Central memory CD8-positive, alpha-beta T cell (primary cell): ENCODE measurements around the gene ARHGEF10L.

Source experiments
- ATAC-seq: fragments of 150-1000 bp; cut with Tn5 transposase; replicated peaks from 2 replicates; pipeline ENCODE4 v1.10.0; 2022; ENCODE audit warnings: mild to moderate bottlenecking, moderate FRiP score, moderate number of reproducible peaks; ENCODE audit not compliant: poor library complexity, severe bottlenecking; ENCODE audit errors: extremely low read depth
- DNase-seq, 2 donors: peaks; one replicate each; pipeline ENCODE4 v3.0.0; 2021; ENCODE audit warnings: low spot score in 2 of 2
- H3K27ac Mint-ChIP-seq: one replicate; pipeline ENCODE4 v1.8.0; 2022; ENCODE audit warnings: low read depth, mild to moderate bottlenecking, moderate library complexity, mixed read lengths
- H3K27me3 Mint-ChIP-seq: one replicate; pipeline ENCODE4 v1.8.0; 2022; ENCODE audit warnings: mixed read lengths
- H3K36me3 Mint-ChIP-seq: one replicate; pipeline ENCODE4 v1.8.0; 2022; ENCODE audit warnings: mild to moderate bottlenecking, moderate library complexity, mixed read lengths; ENCODE audit not compliant: insufficient read depth
- H3K4me1 Mint-ChIP-seq: one replicate; pipeline ENCODE4 v1.8.0; 2022; ENCODE audit warnings: mixed read lengths
- H3K4me3 Mint-ChIP-seq: one replicate; pipeline ENCODE4 v1.8.0; 2022; ENCODE audit warnings: mild to moderate bottlenecking, moderate library complexity, mixed read lengths
- H3K9me3 Mint-ChIP-seq: one replicate; pipeline ENCODE4 v1.8.0; 2022; ENCODE audit warnings: mixed read lengths

Gene ARHGEF10L

GRCh38 chr1:17665950-17666720 lies 126.6 kb downstream of the ARHGEF10L start:
- H3K9me3 Mint-ChIP-seq: no peaks in the 10 kb centered on the region
- H3K27me3 Mint-ChIP-seq: no peaks in the 10 kb centered on the region
- ATAC-seq: no peak
- H3K27ac Mint-ChIP-seq: no peak overlapping the region
- DNase-seq: no peak
- H3K36me3 Mint-ChIP-seq: no peaks in the 10 kb centered on the region
- no peak overlapping the region for H3K4me3 Mint-ChIP-seq
- no peaks in the 10 kb centered on the region for H3K4me1 Mint-ChIP-seq

DNA sequence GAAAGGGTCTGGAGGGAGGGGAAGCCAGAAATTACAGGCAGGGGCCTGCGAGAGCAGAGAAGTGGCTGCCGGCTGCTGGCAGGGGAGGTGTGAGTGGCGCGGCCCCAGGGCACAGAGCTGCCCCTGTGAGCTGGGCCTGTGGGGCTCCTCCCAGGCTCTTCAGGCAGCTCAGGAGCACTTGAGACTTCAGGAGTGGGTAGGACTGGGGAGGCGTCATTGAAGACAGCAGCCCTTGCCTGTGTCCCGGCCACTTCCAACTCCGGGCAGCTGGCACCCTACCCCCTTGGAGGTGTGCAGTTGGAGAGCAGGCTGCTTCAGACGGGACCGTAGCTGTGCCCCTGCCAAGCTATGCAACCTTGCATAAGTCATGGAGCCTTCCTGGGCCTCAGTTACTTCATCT lies 128.1 kb downstream of the ARHGEF10L start:
- Mint-ChIP-seq H3K4me1 (no peaks in the 10 kb centered on the region), H3K4me3 (no peak overlapping the region), H3K36me3 (no peaks in the 10 kb centered on the region), H3K9me3 (no peaks in the 10 kb centered on the region), H3K27ac (no peak overlapping the region), H3K27me3 (no peaks in the 10 kb centered on the region)
- DNase-seq (no peak), ATAC-seq (no peak)

GRCh38 chr1:17668195-17668594 lies 128.7 kb downstream of the ARHGEF10L start:
- Mint-ChIP-seq H3K36me3 (no peaks in the 10 kb centered on the region), H3K27ac (no peak overlapping the region), H3K9me3 (no peaks in the 10 kb centered on the region), H3K4me3 (no peak overlapping the region), H3K4me1 (no peaks in the 10 kb centered on the region), H3K27me3 (no peaks in the 10 kb centered on the region)
- ATAC-seq (no peak), DNase-seq (no peak)

DNA sequence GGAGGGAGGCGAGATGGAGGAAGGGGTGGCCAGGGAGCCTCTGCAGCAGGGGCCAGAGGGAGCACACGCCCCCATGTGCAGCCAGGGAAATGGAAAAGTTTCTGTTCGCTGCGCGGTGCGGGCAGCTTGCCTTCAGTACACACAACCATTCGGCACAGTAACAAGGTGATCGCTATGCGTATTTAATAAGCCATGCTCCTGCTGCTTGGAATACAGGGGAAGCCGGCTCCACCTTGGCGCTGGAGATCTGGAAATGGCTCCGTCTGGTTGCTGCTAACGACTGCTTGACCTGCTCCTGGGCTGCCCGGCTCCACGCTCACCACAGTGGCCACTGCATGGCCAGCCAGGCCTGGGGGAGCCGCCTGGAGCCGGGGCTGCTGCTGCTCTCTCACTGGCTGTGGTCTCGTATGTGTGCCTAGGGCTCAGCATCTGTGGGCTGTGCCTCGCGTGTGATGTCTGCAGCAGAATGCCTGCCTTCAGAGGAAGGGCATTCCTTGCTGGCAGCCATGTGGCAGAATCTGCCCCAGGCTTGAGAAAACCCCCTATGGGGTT lies 129.2 kb downstream of the ARHGEF10L start:
- DNase-seq: no peak
- ATAC-seq: no peak
- Mint-ChIP-seq H3K36me3 (no peaks in the 10 kb centered on the region), H3K27me3 (no peaks in the 10 kb centered on the region), H3K4me3 (no peak overlapping the region), H3K9me3 (no peaks in the 10 kb centered on the region), H3K4me1 (no peaks in the 10 kb centered on the region), H3K27ac (no peak overlapping the region)

- no peaks in the 10 kb centered on the region for H3K27me3 Mint-ChIP-seq
These were observed 129.8 kb downstream of the ARHGEF10L start for GRCh38 chr1:17669305-17669704.

GRCh38 chr1:17669866-17670451 lies 130.5 kb downstream of the ARHGEF10L start:
- no peaks in the 10 kb centered on the region for H3K27me3 Mint-ChIP-seq
- no peak for DNase-seq
- no peak for ATAC-seq
- no peak overlapping the region for H3K27ac Mint-ChIP-seq
- no peak overlapping the region for H3K4me3 Mint-ChIP-seq
- H3K4me1 Mint-ChIP-seq: no peaks in the 10 kb centered on the region
- no peaks in the 10 kb centered on the region for H3K9me3 Mint-ChIP-seq
- no peaks in the 10 kb centered on the region for H3K36me3 Mint-ChIP-seq

More at GRCh38 chr1:17669305-17669704, 129.8 kb downstream of the ARHGEF10L start:
- Mint-ChIP-seq H3K4me1 (no peaks in the 10 kb centered on the region), H3K4me3 (no peak overlapping the region), H3K27ac (no peak overlapping the region), H3K9me3 (no peaks in the 10 kb centered on the region), H3K36me3 (no peaks in the 10 kb centered on the region)
- ATAC-seq (no peak), DNase-seq (no peak)

- Mint-ChIP-seq H3K27me3 (no peaks in the 10 kb centered on the region), H3K36me3 (no peaks in the 10 kb centered on the region), H3K4me3 (no peak overlapping the region), H3K4me1 (no peaks in the 10 kb centered on the region), H3K27ac (no peak overlapping the region), H3K9me3 (no peaks in the 10 kb centered on the region)
- DNase-seq: no peak
- no peak for ATAC-seq
These were observed 131.3 kb downstream of the ARHGEF10L start for GRCh38 chr1:17670587-17671313.

DNA sequence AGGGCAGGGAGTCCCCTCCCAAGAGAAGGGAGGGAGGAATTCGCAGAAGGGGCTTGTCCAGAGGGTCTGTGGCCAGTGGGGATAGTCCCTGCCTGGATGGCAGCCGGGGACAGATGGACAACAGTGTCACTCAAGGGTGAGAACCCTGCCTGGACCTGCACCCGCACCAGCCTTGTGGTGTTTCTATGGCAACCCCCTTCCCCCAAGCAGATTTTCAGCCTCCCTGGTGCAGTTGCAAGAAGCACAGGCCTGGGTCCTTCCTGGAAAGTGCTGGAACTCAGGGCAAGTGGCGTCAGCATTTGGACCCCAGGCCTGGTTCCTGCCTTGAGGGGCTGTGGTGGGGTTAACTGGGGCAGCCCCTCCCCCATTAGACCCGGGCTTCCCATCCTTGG lies 131.8 kb downstream of the ARHGEF10L start:
- H3K4me3 Mint-ChIP-seq: no peak overlapping the region
- H3K36me3 Mint-ChIP-seq: no peaks in the 10 kb centered on the region
- H3K27me3 Mint-ChIP-seq: no peaks in the 10 kb centered on the region
- no peak for ATAC-seq
- H3K4me1 Mint-ChIP-seq: no peaks in the 10 kb centered on the region
- no peak for DNase-seq
- no peaks in the 10 kb centered on the region for H3K9me3 Mint-ChIP-seq
- H3K27ac Mint-ChIP-seq: no peak overlapping the region

GRCh38 chr1:17671741-17672140 lies 132.2 kb downstream of the ARHGEF10L start:
- Mint-ChIP-seq H3K9me3 (no peaks in the 10 kb centered on the region), H3K27me3 (no peaks in the 10 kb centered on the region), H3K27ac (no peak overlapping the region), H3K4me1 (no peaks in the 10 kb centered on the region), H3K36me3 (no peaks in the 10 kb centered on the region), H3K4me3 (no peak overlapping the region)
- no peak for DNase-seq
- ATAC-seq: no peak

DNA sequence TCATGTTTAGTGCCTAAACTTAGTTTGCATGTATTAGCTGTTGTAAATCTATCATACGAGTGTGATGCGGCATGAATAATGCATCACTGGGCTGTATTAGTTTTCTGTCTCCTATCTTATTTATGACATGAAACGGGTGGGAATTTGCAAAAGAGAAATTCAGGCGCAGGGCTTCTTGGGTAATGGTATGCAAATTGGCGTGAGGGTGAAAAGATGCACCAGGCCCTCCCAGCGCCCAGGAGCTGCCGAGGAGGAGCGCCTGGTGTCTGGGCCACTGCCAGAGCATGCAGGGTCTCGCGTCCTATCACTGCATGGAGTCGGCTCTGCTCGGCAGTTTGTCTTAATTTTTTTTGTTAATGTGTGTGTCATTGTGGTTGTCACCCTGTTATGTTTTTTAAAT lies 132.7 kb downstream of the ARHGEF10L start:
- DNase-seq (no peak), ATAC-seq (no peak)
- Mint-ChIP-seq H3K4me3 (no peak overlapping the region), H3K27ac (no peak overlapping the region), H3K9me3 (no peaks in the 10 kb centered on the region), H3K36me3 (no peaks in the 10 kb centered on the region), H3K4me1 (no peaks in the 10 kb centered on the region), H3K27me3 (no peaks in the 10 kb centered on the region)

DNA sequence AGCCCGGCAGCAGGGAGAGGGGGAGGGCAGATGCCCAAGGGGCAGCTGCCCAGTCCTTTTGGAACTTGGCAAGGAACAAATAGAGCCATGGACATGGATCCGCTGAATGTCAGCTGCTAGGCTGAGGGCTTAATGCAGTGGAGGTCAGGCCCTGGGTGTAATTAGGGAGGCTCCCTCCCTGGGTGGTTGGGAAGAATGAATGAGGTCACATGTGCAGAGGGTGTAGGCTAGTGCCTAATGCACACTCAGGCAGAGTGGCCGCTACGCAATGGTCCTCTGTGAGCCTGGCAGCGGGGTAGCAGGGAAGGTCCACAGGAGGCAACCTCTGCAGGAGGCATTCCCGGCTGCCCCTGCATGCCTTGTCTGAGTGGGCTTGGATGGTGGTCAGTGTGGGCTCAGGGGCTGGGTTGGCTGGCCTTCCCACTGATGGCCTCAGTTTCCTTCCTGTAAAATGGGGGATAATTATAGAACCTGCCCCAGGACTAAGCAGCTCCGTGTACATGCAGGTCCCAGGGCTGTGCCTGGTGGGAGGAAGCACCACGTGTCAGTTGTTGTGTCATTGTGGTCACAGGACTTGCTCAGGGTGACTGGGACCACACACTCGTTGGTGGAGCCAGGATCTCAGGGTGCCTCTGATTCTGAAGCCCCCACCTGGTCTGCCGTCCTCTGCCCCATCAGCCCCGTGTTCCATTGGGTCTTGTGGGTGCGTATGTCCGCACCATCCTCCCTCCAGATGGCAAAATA lies 134.0 kb downstream of the ARHGEF10L start:
- no peaks in the 10 kb centered on the region for H3K36me3 Mint-ChIP-seq
- ATAC-seq: no peak

GRCh38 chr1:17674726-17675500 lies 135.4 kb downstream of the ARHGEF10L start:
- ATAC-seq: no peak

More for the DNA sequence above, 134.0 kb downstream of the ARHGEF10L start:
- H3K4me3 Mint-ChIP-seq: no peak overlapping the region
- no peak overlapping the region for H3K27ac Mint-ChIP-seq
- DNase-seq: no peak
- no peaks in the 10 kb centered on the region for H3K9me3 Mint-ChIP-seq
- H3K4me1 Mint-ChIP-seq: no peaks in the 10 kb centered on the region
- no peaks in the 10 kb centered on the region for H3K27me3 Mint-ChIP-seq

More at GRCh38 chr1:17674726-17675500, 135.4 kb downstream of the ARHGEF10L start:
- Mint-ChIP-seq H3K27ac (no peak overlapping the region), H3K27me3 (no peaks in the 10 kb centered on the region), H3K4me3 (no peak overlapping the region), H3K9me3 (no peaks in the 10 kb centered on the region), H3K4me1 (no peaks in the 10 kb centered on the region), H3K36me3 (no peaks in the 10 kb centered on the region)
- DNase-seq: no peak
